HL-60 (cell line): ENCODE data around the gene BABAM2.

Experiments
- CTCF ChIP-seq: IDR thresholded peaks from one replicate; pipeline ENCODE4 v1.5.1; 2011; ENCODE audit warnings: low read length, control low read depth, inconsistent platforms; ENCODE audit not compliant: insufficient read depth
- GABPA ChIP-seq: IDR thresholded peaks from 2 replicates; pipeline ENCODE4 v1.6.1; 2012; ENCODE audit warnings: low read depth
- POLR2AphosphoS5 ChIP-seq: IDR thresholded peaks from 2 replicates; pipeline ENCODE4 v1.6.1; 2012; ENCODE audit warnings: low read depth
- REST ChIP-seq: IDR thresholded peaks from 2 replicates; pipeline ENCODE4 v1.6.1; 2012; ENCODE audit warnings: low read depth; ENCODE audit not compliant: insufficient replicate concordance
- SPI1 ChIP-seq: IDR thresholded peaks from 2 replicates; pipeline ENCODE4 v1.6.1; 2012; ENCODE audit warnings: low read depth, mild to moderate bottlenecking, borderline replicate concordance

- TF ChIP-seq CTCF: no peak
- TF ChIP-seq GABPA: no peak
- TF ChIP-seq REST: no peak
- TF ChIP-seq POLR2AphosphoS5: no peak
- no peak for TF ChIP-seq SPI1
Measured at GRCh38 chr2:28086611-28087010, 196.1 kb downstream of the BABAM2 start.
